ENCODE data around the gene LDHAL6B.

Gene LDHAL6B

DNA sequence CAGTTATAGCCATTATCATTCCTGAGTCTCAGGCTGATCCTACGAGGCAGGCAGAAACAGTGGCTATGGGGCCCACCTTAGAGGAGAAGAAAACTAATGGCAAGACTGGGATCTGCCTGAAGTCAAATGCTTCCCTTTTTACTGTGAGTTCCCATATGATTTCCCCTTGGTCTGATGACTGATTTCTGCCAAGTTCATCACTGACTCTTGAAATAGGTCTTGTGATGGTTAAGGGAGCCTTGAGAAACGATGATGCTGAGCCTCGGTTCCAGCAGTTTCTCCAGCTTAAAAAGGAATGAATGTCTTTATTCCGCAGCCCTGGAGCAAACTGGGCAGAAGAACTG, 29.4 kb upstream of the LDHAL6B start:
- no peak for TF ChIP-seq CTCF (IDR thresholded peaks at IDR 0.05; ENCODE audit: low read depth, low read length, missing control alignments)
- in situ Hi-C loops (cut with HindIII; ENCODE audit: low sequenced_read_pairs): no loop called here
- no peak overlapping the region for H3K4me3 ChIP-seq (ENCODE audit: low read depth, low read length)
- DNase-seq (ENCODE audit: low read depth): no peak

DNA sequence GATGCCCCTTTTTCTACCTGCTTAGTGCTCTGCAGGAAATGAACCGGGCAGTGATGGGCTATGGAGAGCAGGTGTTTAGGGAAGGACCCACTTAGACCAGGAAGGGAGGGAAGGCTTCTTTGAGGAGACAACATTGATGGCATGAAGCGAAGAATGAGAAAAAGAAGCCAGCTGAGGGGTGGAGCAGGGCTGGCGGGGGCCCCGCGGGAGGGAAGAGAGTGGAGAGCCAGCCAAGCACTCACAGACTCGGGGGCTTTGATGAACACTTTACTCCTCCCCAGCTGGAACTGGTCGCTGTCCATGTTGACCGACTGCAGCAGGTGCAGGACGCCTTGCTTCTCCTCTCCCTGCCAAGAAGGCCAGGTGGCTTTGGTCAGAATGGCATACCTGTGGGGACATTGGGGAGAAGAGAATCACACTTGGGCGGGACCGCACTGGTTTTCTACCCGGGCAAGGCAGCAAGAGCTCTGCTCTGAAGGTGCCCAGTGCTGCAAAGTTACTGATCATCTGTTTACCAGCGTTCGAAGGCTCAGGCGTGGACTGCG, 28.4 kb upstream of the LDHAL6B start:
- no peak overlapping the region for H3K4me3 ChIP-seq (ENCODE audit: low read depth, low read length)
- DNase-seq (ENCODE audit: low read depth): no peak
- TF ChIP-seq CTCF (IDR thresholded peaks at IDR 0.05; ENCODE audit: low read depth, low read length, missing control alignments): no peak
- in situ Hi-C loops (cut with HindIII; ENCODE audit: low sequenced_read_pairs): no loop called here

DNA sequence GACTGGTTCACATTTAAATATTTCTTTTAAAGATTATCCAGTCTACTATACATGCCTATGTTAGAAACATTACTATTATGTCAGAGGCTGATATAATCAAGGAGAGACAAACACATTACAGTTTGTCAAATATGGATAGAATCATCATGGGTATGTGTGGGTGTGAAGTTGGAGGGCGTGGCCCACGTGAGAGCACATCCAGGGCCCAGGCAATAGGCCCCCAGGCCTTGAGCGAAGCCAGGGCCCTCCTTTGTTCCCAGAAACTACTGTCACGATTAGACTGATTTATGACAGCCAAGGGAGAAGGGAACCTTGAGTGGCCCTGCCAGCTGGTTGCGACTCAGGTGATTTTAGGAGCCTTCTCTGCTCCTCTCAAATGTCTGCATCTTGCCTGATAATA, 26.9 kb upstream of the LDHAL6B start:
- in situ Hi-C loops (cut with HindIII; ENCODE audit: low sequenced_read_pairs): no loop called here
- TF ChIP-seq CTCF (IDR thresholded peaks at IDR 0.05; ENCODE audit: low read depth, low read length, missing control alignments): no peak

GRCh38 chr15:59180945-59181600, 25.6 kb upstream of the LDHAL6B start:
- no peak for DNase-seq (ENCODE audit: low read depth)
- TF ChIP-seq CTCF (IDR thresholded peaks at IDR 0.05; ENCODE audit: low read depth, low read length, missing control alignments): no peak
- no peak overlapping the region for H3K4me3 ChIP-seq (ENCODE audit: low read depth, low read length)
- in situ Hi-C loops (cut with HindIII; ENCODE audit: low sequenced_read_pairs): no loop called here

More for the DNA sequence above, 26.9 kb upstream of the LDHAL6B start:
- H3K4me3 ChIP-seq (ENCODE audit: low read depth, low read length): no peak overlapping the region
- DNase-seq (ENCODE audit: low read depth): no peak

DNA sequence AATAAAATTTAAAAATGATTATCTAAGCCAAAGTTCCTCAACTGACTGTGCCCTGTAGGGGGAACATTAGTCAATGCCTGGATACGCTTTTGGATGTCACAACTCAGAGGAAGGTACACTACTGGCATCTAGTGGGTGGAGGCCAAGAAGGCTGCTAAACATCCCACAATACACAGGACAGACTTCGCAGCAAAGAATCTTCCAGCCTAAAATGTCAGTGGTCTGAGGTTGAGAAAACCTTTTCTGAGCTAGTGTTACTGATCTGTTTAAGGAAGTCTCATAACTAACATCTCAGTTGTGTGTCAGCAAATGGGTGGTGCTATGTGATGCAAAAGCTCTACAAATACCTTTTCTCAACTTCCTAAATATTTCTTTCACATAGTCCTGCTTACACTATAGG, 20.9 kb upstream of the LDHAL6B start:
- H3K4me3 ChIP-seq (ENCODE audit: low read depth, low read length): no peak overlapping the region
- TF ChIP-seq CTCF (IDR thresholded peaks at IDR 0.05; ENCODE audit: low read depth, low read length, missing control alignments): no peak
- in situ Hi-C loops (cut with HindIII; ENCODE audit: low sequenced_read_pairs): no loop called here
- no peak for DNase-seq (ENCODE audit: low read depth)

DNA sequence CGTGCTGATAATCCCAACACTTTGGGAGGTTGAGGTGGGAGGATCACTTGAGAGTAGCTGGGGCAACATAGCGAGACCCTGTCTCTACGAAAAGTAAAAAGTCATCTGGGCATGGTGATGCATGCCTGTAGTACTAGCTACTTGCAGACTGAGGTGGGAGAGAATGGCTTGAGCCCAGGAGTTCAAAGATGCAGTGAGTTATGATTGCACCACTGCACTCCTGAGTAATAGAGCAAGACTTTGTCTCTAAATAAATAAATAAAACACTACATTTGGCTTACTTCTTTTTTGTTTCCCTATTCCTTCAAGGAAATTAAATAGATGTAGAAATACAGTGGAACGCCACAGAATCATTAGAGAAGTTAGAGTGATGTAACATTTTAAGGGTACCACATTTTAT, 20.1 kb upstream of the LDHAL6B start:
- DNase-seq (ENCODE audit: low read depth): no peak
- in situ Hi-C loops (cut with HindIII; ENCODE audit: low sequenced_read_pairs): no loop called here
- no peak for TF ChIP-seq CTCF (IDR thresholded peaks at IDR 0.05; ENCODE audit: low read depth, low read length, missing control alignments)
- H3K4me3 ChIP-seq (ENCODE audit: low read depth, low read length): no peak overlapping the region
